HL-60/S4 treated with retinoic acid at 250 ng/mL for 4 days and 3 days (cell line): Measurements from ENCODE around the gene AGBL1.

Experiments used
- in situ Hi-C: fragments of 300-500 bp; cut with MboI; formaldehyde crosslinking; loops from 2 replicates; pipeline ENCODE4 v1.7.0; 2022; ENCODE audit warnings: low sequenced_read_pairs

Gene AGBL1

GRCh38 chr15:86162641-86163040 is 83.0 kb downstream of the AGBL1 start:
- in situ Hi-C loops, result no loop called here

GRCh38 chr15:86163816-86164215 is 84.1 kb downstream of the AGBL1 start:
- in situ Hi-C loops, result no loop called here

- in situ Hi-C loops, result no loop called here
Measured at GRCh38 chr15:86164232-86164898, 84.7 kb downstream of the AGBL1 start.

- in situ Hi-C loops, result no loop called here
Measured at GRCh38 chr15:86165265-86166211, 85.9 kb downstream of the AGBL1 start.

- in situ Hi-C loops, result no loop called here
Measured at GRCh38 chr15:86167841-86168240, 88.2 kb downstream of the AGBL1 start.

GRCh38 chr15:86178845-86179244 is 99.2 kb downstream of the AGBL1 start:
- in situ Hi-C loops, result no loop called here

- in situ Hi-C loops, result no loop called here
Measured at GRCh38 chr15:86183596-86184491, 104.2 kb downstream of the AGBL1 start.

- in situ Hi-C loops, result no loop called here
Measured at GRCh38 chr15:86193716-86194380, 114.2 kb downstream of the AGBL1 start.

GRCh38 chr15:86197770-86198169 is 118.1 kb downstream of the AGBL1 start:
- in situ Hi-C loops, result no loop called here

GRCh38 chr15:86199467-86200145 is 119.9 kb downstream of the AGBL1 start:
- in situ Hi-C loops, result loop anchor here (25.0 kb wide), 1 partner anchor 337 kb away; no protein-coding TSS in a partner anchor

- in situ Hi-C loops, result loop anchor here (25.0 kb wide), 1 partner anchor 339 kb away; no protein-coding TSS in a partner anchor
Measured at GRCh38 chr15:86201313-86202008, 121.8 kb downstream of the AGBL1 start.

GRCh38 chr15:86203462-86203861 is 123.8 kb downstream of the AGBL1 start:
- in situ Hi-C loops, result loop anchor here (25.0 kb wide), 1 partner anchor 341 kb away; no protein-coding TSS in a partner anchor

GRCh38 chr15:86205096-86205495 is 125.4 kb downstream of the AGBL1 start:
- in situ Hi-C loops, result loop anchor here (25.0 kb wide), 1 partner anchor 343 kb away; no protein-coding TSS in a partner anchor

- in situ Hi-C loops, result loop anchor here (25.0 kb wide), 1 partner anchor 351 kb away; no protein-coding TSS in a partner anchor
Measured at GRCh38 chr15:86213420-86213819, 133.7 kb downstream of the AGBL1 start.

- in situ Hi-C loops, result loop anchor here (25.0 kb wide), 1 partner anchor 352 kb away; no protein-coding TSS in a partner anchor
Measured at GRCh38 chr15:86213888-86214287, 134.2 kb downstream of the AGBL1 start.

- in situ Hi-C loops, result loop anchor here (25.0 kb wide), 1 partner anchor 359 kb away; no protein-coding TSS in a partner anchor
Measured at GRCh38 chr15:86221119-86221518, 141.4 kb downstream of the AGBL1 start.

- in situ Hi-C loops, result no loop called here
Measured at GRCh38 chr15:86229306-86229705, 149.6 kb downstream of the AGBL1 start.

- in situ Hi-C loops, result no loop called here
Measured at GRCh38 chr15:86229936-86230335, 150.3 kb downstream of the AGBL1 start.
